GM18951 (cell line): ENCODE measurements around the gene SLC5A10.

ENCODE experiments used
- POLR2A ChIP-seq: IDR thresholded peaks from 4 replicates; pipeline ENCODE4 v1.6.1; 2011; ENCODE audit warnings: mild to moderate bottlenecking; ENCODE audit not compliant: insufficient read length, insufficient read depth; ENCODE audit errors: extremely low read depth
- in situ Hi-C: fragments of 300-500 bp; cut with MboI; formaldehyde crosslinking; loops from one replicate; pipeline ENCODE4 v1.12.0; 2022; ENCODE audit warnings: low sequenced_read_pairs, mixed read lengths, inconsistent platforms; ENCODE audit not compliant: unreplicated experiment

The SLC5A10 gene

DNA sequence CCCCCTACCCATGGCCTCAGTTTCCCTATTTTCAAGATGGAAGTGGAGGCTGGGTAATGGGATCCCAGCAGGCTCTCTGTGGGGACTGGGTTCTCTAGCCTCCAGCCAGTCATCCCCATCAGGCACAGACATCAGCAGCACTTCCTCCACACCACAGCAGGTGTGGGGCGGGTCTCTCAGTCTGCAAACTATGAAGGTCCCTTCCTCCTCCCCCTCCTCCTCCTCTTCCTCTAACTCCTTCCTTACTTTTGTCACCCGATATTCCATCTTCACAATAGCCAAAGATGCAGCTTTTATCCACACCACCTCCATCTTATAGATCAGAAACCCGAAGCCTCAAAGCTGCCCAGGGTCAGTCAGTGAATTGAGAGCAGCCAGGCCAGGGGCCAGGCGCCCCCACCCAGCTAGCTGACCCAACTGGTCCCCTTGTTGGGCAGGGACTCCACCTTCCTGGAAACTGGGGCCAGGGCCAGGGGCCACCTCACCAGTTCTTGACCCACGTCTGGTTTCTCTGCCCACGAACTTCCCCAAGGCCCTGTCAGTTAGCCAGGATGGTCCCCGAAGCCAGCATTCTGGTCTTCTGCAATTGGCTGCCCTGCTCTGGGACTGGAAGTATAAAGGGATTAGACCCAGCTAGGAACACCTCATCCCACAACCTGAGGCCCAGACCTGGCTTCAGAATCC lies 50.1 kb downstream of the SLC5A10 start:
- TF ChIP-seq POLR2A, result no peak
- in situ Hi-C loops, result no loop called here

DNA sequence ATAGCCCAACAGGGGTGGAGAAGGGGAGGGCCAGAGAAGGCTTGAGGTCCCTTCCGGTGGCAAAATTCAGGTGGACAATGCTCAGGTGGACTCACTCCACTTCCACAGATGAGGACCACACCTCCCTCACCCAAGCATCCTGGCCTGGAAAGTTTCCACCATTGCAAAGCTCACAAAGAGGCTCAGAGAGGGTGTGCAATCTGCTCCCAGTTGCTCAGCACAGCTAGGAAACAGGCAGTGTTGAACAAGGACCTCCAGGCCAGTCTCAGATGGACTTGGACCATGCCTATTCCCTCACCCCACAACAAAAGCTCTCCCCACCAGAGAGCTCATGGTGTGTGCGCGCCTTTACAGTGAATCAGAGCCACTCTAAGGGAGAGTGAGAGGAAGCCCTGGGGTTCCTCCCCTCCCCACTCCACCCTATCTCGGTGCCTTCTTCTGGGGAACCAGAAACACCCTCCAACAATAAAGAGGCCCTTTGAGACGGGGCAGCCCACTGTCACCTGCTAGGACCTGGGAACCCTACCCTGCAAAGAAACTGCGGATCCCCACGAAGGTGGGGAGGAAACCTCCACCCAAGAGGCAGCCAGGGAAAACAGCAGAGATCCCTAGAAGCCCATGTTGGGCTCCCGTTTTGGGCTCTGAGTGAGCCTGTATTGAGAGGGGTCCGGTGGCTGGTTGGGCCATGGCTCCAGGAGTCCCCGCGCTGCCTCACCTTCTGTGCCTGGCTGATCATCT lies 51.0 kb downstream of the SLC5A10 start:
- in situ Hi-C loops, result no loop called here
- no peak for TF ChIP-seq POLR2A

DNA sequence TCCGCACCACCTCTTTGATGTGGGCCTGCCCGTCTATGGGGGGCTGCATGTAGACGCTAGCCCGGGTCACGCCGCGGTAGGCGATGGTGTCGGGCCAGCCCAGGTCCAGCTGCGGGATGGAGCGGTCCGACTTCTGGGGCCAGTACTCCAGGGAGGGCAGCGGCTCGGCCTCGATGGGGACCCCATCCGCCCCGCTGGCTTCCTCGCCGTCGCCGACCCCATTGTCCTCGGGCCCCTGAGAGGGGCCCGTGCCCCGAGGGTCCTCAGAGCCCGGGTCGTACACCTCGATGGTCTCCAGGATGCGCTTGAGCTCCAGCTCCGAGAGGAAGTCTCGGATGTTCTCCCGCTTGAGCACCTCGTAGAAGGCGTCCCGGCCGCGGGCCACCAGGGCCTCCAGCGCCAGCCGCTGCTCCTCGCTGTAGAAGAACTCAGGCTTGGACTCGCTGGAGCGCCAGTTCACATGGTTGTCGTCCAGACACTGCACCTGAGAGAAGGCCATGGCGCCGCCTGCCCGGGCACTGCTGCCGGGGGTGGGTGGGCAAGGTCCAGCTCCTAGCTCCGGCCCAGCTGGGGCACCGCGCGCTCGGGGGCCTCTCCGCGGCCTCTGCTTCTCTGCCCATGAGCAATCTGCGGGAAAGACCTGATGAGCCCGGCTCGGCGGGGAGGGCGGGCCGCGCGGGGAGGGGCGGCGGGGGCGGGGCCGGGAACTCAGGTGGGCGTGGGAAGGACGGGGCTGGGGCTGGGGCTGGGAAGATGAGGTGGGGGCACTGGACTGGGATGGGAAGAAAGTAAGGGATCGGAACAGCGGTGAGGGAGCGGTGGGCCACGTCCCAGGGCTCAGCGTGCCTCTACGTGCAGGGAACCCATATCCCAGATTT lies 51.8 kb downstream of the SLC5A10 start:
- in situ Hi-C loops, result no loop called here

GRCh38 chr17:19004421-19005136 lies 52.6 kb downstream of the SLC5A10 start, which contains the start of gene FAM83G:
FAM83G (minus strand) TSS chr17:19004764; CDS start chr17:19004041, 723 bp downstream.
- in situ Hi-C loops, result no loop called here
- TF ChIP-seq POLR2A, result peak; percentile 77

More for the DNA sequence above, 51.8 kb downstream of the SLC5A10 start:
- TF ChIP-seq POLR2A, result no peak

DNA sequence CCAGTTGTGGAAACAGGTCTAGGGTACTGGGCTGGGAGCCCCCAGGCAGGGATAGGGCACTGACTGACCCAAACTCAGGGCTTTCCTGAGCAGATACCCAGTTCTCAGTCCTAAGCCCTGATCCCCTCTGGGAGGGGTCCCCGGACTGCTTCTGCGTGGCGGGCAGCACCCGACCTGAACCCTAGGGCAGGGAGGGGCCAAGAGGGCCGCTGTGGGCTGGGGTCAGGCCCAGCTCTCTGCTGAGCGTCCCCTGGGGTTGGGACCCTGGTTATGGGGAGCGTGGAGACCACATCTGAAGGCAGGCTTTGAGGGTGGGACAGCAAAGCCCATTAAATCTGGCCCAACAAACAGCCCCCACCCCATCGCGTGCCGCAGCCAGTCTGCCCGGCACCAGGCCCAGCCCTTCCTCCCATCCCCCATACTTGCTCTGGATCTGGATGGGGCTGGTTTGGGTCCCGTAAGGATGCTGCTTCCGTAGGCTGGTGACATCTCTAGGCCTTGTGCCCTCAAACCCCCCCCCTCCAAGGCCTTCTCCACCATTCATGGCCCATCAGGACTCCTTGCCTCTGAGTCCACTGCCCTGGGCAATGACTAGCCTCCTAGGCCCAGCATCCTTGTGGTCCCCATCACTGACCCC lies 53.3 kb downstream of the SLC5A10 start:
- no peak for TF ChIP-seq POLR2A
- in situ Hi-C loops, result no loop called here

DNA sequence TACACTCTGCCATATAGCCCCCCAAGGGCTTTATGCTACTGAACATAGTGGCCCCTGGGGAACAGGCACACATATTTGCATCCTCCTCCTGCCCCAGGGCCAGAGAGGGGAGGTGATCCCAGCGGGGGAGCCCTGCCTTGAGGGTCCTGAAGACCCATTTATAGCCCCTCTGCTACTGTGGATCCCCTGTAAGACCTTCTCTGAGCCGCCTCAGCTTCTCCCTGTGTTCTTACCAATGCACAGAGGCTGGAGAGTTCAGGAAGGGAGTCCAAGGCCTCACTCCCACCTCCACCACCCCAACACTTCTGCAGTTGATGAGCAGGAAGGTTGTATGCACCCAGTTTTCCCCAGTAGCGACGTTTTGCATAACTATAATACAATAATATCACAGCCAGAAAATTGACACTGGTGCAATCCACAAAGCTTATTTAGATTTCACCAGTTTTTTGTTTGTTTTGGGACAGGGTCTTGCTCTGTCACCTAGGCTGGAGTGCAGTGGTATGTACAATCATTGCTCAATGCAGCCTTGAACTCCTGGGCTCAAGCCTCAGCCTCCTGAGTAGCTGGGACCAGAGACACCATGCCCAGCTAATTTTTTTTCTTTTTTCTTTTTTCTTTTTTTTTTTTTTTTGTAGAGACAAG lies 53.9 kb downstream of the SLC5A10 start:
- no peak for TF ChIP-seq POLR2A
- in situ Hi-C loops, result no loop called here

DNA sequence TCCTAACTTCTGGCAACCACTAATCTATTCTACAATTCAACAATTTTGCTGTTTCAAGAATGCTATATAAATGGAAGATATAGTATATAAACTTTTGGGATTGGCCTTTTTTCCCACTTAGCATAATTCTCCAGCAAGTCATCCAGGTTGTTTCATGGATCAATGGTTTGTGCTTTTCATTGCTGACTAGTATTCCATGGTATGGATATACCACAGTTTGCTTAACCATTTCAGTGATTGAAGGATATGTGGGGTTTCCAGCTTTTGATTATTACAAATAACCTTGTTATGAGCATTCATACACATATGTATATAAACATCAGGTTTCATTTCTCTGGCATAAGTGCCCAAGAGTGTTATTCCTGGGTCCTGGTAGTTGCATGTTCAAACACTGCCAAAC lies 54.7 kb downstream of the SLC5A10 start:
- in situ Hi-C loops, result no loop called here
- TF ChIP-seq POLR2A, result no peak

DNA sequence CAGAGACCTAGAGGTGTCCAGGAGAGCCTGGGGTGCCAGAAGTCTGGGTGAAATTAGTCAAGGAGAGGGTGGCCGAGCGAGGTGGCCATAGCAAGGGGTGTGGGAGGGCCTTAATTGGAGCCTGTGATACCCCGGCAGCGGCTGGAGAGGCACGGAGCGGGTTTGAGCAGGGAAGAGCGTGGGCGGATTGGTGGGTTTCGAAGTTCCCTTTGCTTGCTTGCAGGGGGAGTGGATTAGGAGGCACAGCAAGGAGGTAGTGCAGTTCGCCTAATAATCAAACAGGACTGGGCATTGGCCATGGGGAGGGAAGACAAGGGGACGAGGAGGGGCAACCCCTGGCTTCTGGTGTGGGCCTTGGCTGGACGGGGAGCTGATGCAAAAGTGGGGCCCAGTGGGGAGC lies 58.0 kb downstream of the SLC5A10 start:
- in situ Hi-C loops, result no loop called here

GRCh38 chr17:19010729-19011505 lies 59.0 kb downstream of the SLC5A10 start:
- in situ Hi-C loops, result no loop called here
- TF ChIP-seq POLR2A, result no peak

More for the DNA sequence above, 58.0 kb downstream of the SLC5A10 start:
- no peak for TF ChIP-seq POLR2A

- in situ Hi-C loops, result no loop called here
- no peak for TF ChIP-seq POLR2A
Measured at GRCh38 chr17:19011581-19011980, 59.6 kb downstream of the SLC5A10 start.
